ENCODE measurements around the gene TRMT5.

TRMT5 gene

DNA sequence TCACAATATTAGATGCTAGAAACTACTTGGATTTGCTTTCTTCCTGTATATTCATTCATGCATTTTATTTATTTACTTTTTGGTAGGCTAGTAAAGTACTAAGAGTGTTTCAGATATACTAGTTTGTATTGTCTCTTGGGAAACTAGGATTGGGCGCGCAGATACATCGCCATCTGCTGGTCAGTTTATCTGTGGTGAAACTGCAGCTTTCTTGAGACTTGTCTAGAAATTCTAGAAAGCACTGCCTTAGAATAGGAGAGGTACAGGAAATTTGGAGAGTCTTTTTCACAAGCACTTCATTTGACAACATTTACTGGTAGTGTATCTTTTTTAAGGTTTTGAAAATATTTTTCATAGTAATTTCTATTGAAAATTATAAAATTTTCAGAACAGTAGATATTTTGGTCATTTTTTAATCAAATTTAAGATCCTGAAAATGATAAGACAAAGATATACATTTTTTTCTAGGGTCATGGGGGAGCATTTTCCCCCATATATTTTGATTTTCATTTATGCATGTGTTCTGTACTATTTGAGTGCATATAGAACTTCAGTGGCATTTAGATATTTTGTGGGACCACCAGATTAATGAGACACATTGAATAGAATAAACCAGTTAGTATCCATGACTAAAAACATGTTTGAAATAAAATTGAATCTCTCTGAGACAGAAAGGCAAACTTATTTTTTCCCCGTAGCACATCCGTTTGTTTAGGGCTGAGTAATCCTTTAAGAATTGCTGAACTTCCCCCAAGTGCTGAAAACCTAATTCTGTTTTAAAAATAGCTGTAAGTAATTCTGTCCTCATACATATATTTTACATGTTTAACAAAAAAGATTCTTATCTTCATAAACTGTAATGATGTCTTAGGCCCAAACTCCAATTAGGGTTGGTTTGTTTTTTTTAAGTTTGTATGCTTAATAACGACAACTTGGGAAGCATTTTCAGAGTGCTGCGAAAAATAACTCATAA, 44.7 kb upstream of the TRMT5 start:
- H3K4me1 ChIP-seq (ENCODE audit: insufficient read depth, low read length, severe bottlenecking) = peaks cover 52% of the 10 kb centered on the region
- H2AFZ ChIP-seq (ENCODE audit: low read length) = no peak overlapping the region
- no peak overlapping the region for H3K9ac ChIP-seq (ENCODE audit: low read length)
- H3K9me2 ChIP-seq (ENCODE audit: low read depth, low read length) = no peaks in the 10 kb centered on the region
- H3K4me2 ChIP-seq (ENCODE audit: low read length) = peak overlapping the region; percentile 7; the same call in 1 of the 2 replicates
- no peak for TF ChIP-seq EZH2 (IDR thresholded peaks at IDR 0.05; ENCODE audit: borderline replicate concordance, low read length)
- TF ChIP-seq, protein P1, sequence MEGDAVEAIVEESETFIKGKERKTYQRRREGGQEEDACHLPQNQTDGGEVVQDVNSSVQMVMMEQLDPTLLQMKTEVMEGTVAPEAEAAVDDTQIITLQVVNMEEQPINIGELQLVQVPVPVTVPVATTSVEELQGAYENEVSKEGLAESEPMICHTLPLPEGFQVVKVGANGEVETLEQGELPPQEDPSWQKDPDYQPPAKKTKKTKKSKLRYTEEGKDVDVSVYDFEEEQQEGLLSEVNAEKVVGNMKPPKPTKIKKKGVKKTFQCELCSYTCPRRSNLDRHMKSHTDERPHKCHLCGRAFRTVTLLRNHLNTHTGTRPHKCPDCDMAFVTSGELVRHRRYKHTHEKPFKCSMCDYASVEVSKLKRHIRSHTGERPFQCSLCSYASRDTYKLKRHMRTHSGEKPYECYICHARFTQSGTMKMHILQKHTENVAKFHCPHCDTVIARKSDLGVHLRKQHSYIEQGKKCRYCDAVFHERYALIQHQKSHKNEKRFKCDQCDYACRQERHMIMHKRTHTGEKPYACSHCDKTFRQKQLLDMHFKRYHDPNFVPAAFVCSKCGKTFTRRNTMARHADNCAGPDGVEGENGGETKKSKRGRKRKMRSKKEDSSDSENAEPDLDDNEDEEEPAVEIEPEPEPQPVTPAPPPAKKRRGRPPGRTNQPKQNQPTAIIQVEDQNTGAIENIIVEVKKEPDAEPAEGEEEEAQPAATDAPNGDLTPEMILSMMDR (IDR thresholded peaks at IDR 0.05; ENCODE audit: low read length) = peak; percentile 92
- H4K20me1 ChIP-seq (ENCODE audit: insufficient read depth, low read length) = no peaks in the 10 kb centered on the region
- no peak overlapping the region for H3K4me3 ChIP-seq (ENCODE audit: low read depth, low read length, poor library complexity, severe bottlenecking)
- H3K27ac ChIP-seq (ENCODE audit: low read depth, low read length, poor library complexity, severe bottlenecking) = peak overlapping the region; percentile 12
- no peaks in the 10 kb centered on the region for H3K27me3 ChIP-seq (ENCODE audit: insufficient read depth, low read length)
- H3K79me2 ChIP-seq (ENCODE audit: insufficient read depth, low read length) = no peaks in the 10 kb centered on the region
- no peaks in the 10 kb centered on the region for H3K36me3 ChIP-seq (ENCODE audit: insufficient read depth, low read length)
- no peaks in the 10 kb centered on the region for H3K9me3 ChIP-seq (ENCODE audit: low read length)
- H3F3A ChIP-seq (ENCODE audit: insufficient read depth, low read length) = no peaks in the 10 kb centered on the region

DNA sequence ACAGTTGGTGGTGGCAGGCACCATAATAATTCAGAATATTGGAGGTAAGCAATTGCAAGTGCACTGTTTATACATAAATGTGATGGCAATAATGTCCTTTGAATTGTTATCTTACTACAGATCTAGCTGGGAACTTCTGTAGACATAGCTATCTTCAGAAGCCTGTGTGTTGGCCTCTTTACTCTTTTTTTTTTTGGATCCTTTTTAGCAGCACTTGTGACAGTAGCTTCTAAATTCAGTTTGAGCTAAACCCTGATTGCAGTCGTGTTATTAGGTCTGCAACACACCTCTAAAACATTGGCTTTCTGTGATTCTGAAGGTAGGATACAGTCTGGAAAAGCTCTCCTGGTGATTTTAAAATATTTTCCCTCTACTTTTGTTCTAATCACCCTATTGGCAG, 38.7 kb upstream of the TRMT5 start:
- H3K36me3 ChIP-seq (ENCODE audit: insufficient read depth, low read length) = no peaks in the 10 kb centered on the region
- H3K79me2 ChIP-seq (ENCODE audit: insufficient read depth, low read length) = no peaks in the 10 kb centered on the region
- H3K27me3 ChIP-seq (ENCODE audit: insufficient read depth, low read length) = no peaks in the 10 kb centered on the region
- no peak overlapping the region for H3K27ac ChIP-seq (ENCODE audit: low read depth, low read length, poor library complexity, severe bottlenecking)
- H3K4me1 ChIP-seq (ENCODE audit: insufficient read depth, low read length, severe bottlenecking) = no peaks in the 10 kb centered on the region
- H3K4me3 ChIP-seq (ENCODE audit: low read depth, low read length, poor library complexity, severe bottlenecking) = no peak overlapping the region
- H4K20me1 ChIP-seq (ENCODE audit: insufficient read depth, low read length) = no peaks in the 10 kb centered on the region
- TF ChIP-seq, protein P1 (IDR thresholded peaks at IDR 0.05; ENCODE audit: low read length) = no peak
- no peak for TF ChIP-seq EZH2 (IDR thresholded peaks at IDR 0.05; ENCODE audit: borderline replicate concordance, low read length)
- H3K9ac ChIP-seq (ENCODE audit: low read length) = no peak overlapping the region
- H3K9me3 ChIP-seq (ENCODE audit: low read length) = no peaks in the 10 kb centered on the region
- no peaks in the 10 kb centered on the region for H3F3A ChIP-seq (ENCODE audit: insufficient read depth, low read length)
- no peak overlapping the region for H2AFZ ChIP-seq (ENCODE audit: low read length)
- H3K9me2 ChIP-seq (ENCODE audit: low read depth, low read length) = no peaks in the 10 kb centered on the region
- no peak overlapping the region for H3K4me2 ChIP-seq (ENCODE audit: low read length)

DNA sequence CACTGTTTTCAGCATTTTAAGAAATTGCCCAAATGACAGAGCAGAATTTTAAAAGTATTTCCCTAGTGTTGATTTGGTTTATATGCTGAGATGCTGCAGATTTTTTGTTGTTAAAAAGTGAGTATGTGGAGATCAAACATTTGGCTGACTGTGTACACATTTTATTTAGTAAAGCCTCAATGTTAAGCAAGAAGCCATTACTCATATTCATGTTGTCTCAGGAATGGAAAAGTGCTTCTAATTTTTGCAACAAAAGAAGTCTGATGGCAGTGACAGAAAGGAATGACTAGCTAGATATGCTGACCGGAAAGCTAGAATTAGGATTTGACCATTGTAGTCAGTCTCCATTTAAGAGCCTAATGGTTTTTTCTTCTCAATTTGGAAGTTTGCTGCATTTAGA, 22.7 kb upstream of the TRMT5 start:
- no peak overlapping the region for H2AFZ ChIP-seq (ENCODE audit: low read length)
- H3K4me1 ChIP-seq (ENCODE audit: insufficient read depth, low read length, severe bottlenecking) = no peaks in the 10 kb centered on the region
- H3K9me3 ChIP-seq (ENCODE audit: low read length) = no peaks in the 10 kb centered on the region
- no peaks in the 10 kb centered on the region for H3K27me3 ChIP-seq (ENCODE audit: insufficient read depth, low read length)
- H3K79me2 ChIP-seq (ENCODE audit: insufficient read depth, low read length) = no peaks in the 10 kb centered on the region
- TF ChIP-seq EZH2 (IDR thresholded peaks at IDR 0.05; ENCODE audit: borderline replicate concordance, low read length) = no peak
- TF ChIP-seq, protein P1 (IDR thresholded peaks at IDR 0.05; ENCODE audit: low read length) = no peak
- no peaks in the 10 kb centered on the region for H3F3A ChIP-seq (ENCODE audit: insufficient read depth, low read length)
- no peaks in the 10 kb centered on the region for H3K9me2 ChIP-seq (ENCODE audit: low read depth, low read length)
- no peak overlapping the region for H3K4me3 ChIP-seq (ENCODE audit: low read depth, low read length, poor library complexity, severe bottlenecking)
- no peak overlapping the region for H3K4me2 ChIP-seq (ENCODE audit: low read length)
- no peak overlapping the region for H3K9ac ChIP-seq (ENCODE audit: low read length)
- no peak overlapping the region for H3K27ac ChIP-seq (ENCODE audit: low read depth, low read length, poor library complexity, severe bottlenecking)
- no peaks in the 10 kb centered on the region for H4K20me1 ChIP-seq (ENCODE audit: insufficient read depth, low read length)
- H3K36me3 ChIP-seq (ENCODE audit: insufficient read depth, low read length) = no peaks in the 10 kb centered on the region

Measured in OCI-LY1 (cell line).